H9 (cell line): ENCODE data around the gene PRDM5. TPM values are rescaled to one million over a fixed set of nuclear protein-coding genes. Genes with fewer than 3 reads are reported as not detected.

Experiments
- DNase-seq: peaks from one replicate; pipeline ENCODE4 v3.0.0-alpha.2; 2017
- H2AFZ ChIP-seq: one replicate; pipeline ENCODE4 v1.6.1; 2013; ENCODE audit warnings: mild to moderate bottlenecking, low read length, control low read depth, moderate library complexity
- H2AK5ac ChIP-seq: 2 replicates; pipeline ENCODE4 v1.6.1; 2013; ENCODE audit warnings: low read length, control low read depth, mixed read lengths; ENCODE audit not compliant: insufficient read length
- H2BK120ac ChIP-seq: one replicate; pipeline ENCODE4 v1.6.1; 2013; ENCODE audit warnings: low read depth, mild to moderate bottlenecking, low read length, control low read depth, inconsistent platforms; ENCODE audit not compliant: poor library complexity, severe bottlenecking
- H2BK12ac ChIP-seq: 2 replicates; pipeline ENCODE4 v1.6.1; 2013; ENCODE audit warnings: low read length, control low read depth, mixed read lengths, low read depth; ENCODE audit not compliant: insufficient read length
- H2BK15ac ChIP-seq: 2 replicates; pipeline ENCODE4 v1.6.1; 2013; ENCODE audit warnings: low read depth, low read length, control low read depth
- H2BK20ac ChIP-seq: one replicate; pipeline ENCODE4 v1.6.1; 2013; ENCODE audit warnings: low read depth, mild to moderate bottlenecking, low read length, control low read depth, inconsistent platforms; ENCODE audit not compliant: poor library complexity, severe bottlenecking
- H2BK5ac ChIP-seq: 2 replicates; pipeline ENCODE4 v1.6.1; 2013; ENCODE audit warnings: low read length, control low read depth, mixed read lengths; ENCODE audit not compliant: insufficient read length
- H3K14ac ChIP-seq: 2 replicates; pipeline ENCODE4 v1.6.1; 2013; ENCODE audit warnings: low read length, control low read depth; ENCODE audit not compliant: insufficient read depth
- H3K18ac ChIP-seq: 2 replicates; pipeline ENCODE4 v1.6.1; 2013; ENCODE audit warnings: low read depth, mild to moderate bottlenecking, mixed read lengths, low read length, control low read depth; ENCODE audit not compliant: insufficient read length
- H3K23ac ChIP-seq: 2 replicates; pipeline ENCODE4 v1.6.1; 2013; ENCODE audit warnings: low read length, control low read depth, mixed read lengths, low read depth; ENCODE audit not compliant: insufficient read length
- H3K23me2 ChIP-seq: 2 replicates; pipeline ENCODE4 v1.6.1; 2013; ENCODE audit warnings: low read depth, mild to moderate bottlenecking, mixed read lengths, low read length, control low read depth; ENCODE audit not compliant: insufficient read length, poor library complexity, severe bottlenecking
- H3K27ac ChIP-seq: 2 replicates; pipeline ENCODE4 v1.5.1; 2013; ENCODE audit warnings: low read length, control low read depth, mixed read lengths, low read depth; ENCODE audit not compliant: insufficient read length
- H3K27me3 ChIP-seq: 2 replicates; pipeline ENCODE4 v1.6.1; 2013; ENCODE audit warnings: low read length, control low read depth, inconsistent platforms; ENCODE audit not compliant: insufficient read depth
- H3K4ac ChIP-seq: 2 replicates; pipeline ENCODE4 v1.6.1; 2013; ENCODE audit warnings: low read depth, mild to moderate bottlenecking, control low read depth, inconsistent platforms, low read length, moderate library complexity
- H3K4me1 ChIP-seq: 2 replicates; pipeline ENCODE4 v1.6.1; 2013; ENCODE audit warnings: low read length, control low read depth, inconsistent platforms; ENCODE audit not compliant: insufficient read depth
- H3K4me2 ChIP-seq: 2 replicates; pipeline ENCODE4 v1.6.1; 2013; ENCODE audit warnings: low read length, control low read depth, mixed read lengths; ENCODE audit not compliant: insufficient read length, insufficient read depth
- H3K56ac ChIP-seq: 2 replicates; pipeline ENCODE4 v1.6.1; 2013; ENCODE audit warnings: low read depth, mild to moderate bottlenecking, mixed read lengths, low read length, control low read depth; ENCODE audit not compliant: insufficient read length
- H3K79me1 ChIP-seq: 2 replicates; pipeline ENCODE4 v1.6.1; 2013; ENCODE audit warnings: low read depth, mild to moderate bottlenecking, moderate library complexity, low read length, control low read depth, inconsistent platforms; ENCODE audit not compliant: insufficient read depth, poor library complexity, severe bottlenecking
- H3K79me2 ChIP-seq: 2 replicates; pipeline ENCODE4 v1.6.1; 2013; ENCODE audit warnings: low read length, control low read depth, inconsistent platforms; ENCODE audit not compliant: insufficient read depth
- H3K9ac ChIP-seq: 2 replicates; pipeline ENCODE4 v1.6.1; 2013; ENCODE audit warnings: low read length, control low read depth, mixed read lengths; ENCODE audit not compliant: insufficient read length; ENCODE audit errors: extremely low read depth
- H3K9me3 ChIP-seq: one replicate; pipeline ENCODE4 v1.6.1; 2013; ENCODE audit warnings: low read depth, low read length, inconsistent platforms; ENCODE audit not compliant: control insufficient read depth
- H3T11ph ChIP-seq: one replicate; pipeline ENCODE4 v1.6.1; 2013; ENCODE audit warnings: mild to moderate bottlenecking, low read length, control low read depth, inconsistent platforms
- H4K20me1 ChIP-seq: one replicate; pipeline ENCODE4 v1.6.1; 2013; ENCODE audit not compliant: control insufficient read depth, insufficient read length, insufficient read depth
- H4K5ac ChIP-seq: 2 replicates; pipeline ENCODE4 v1.6.1; 2013; ENCODE audit warnings: low read depth, mild to moderate bottlenecking, mixed read lengths, low read length, control low read depth; ENCODE audit not compliant: insufficient read length
- H4K8ac ChIP-seq: replicated peaks from 2 replicates; pipeline ENCODE4 v1.6.1; 2013; ENCODE audit warnings: low read length, control low read depth, mixed read lengths, low read depth; ENCODE audit not compliant: insufficient read length
- H4K91ac ChIP-seq: 2 replicates; pipeline ENCODE4 v1.6.1; 2013; ENCODE audit warnings: low read depth, mild to moderate bottlenecking, moderate library complexity, mixed read lengths, low read length, control low read depth; ENCODE audit not compliant: insufficient read length
- H3K27ac Mint-ChIP-seq, 3 experiments: 2 replicates in 2 of 3; 3 replicates in 1 of 3; pipeline ENCODE4 v1.8.0; 2020 to 2021; ENCODE audit warnings: mixed read lengths in 3 of 3, mild to moderate bottlenecking in 1 of 3, moderate library complexity in 1 of 3
- H3K27me3 Mint-ChIP-seq: 2 replicates; pipeline ENCODE4 v1.8.0; 2021; ENCODE audit warnings: low read depth, mild to moderate bottlenecking, moderate library complexity, mixed read lengths
- H3K36me3 Mint-ChIP-seq, 3 experiments: 2 replicates in 2 of 3; 3 replicates in 1 of 3; pipeline ENCODE4 v1.8.0; 2020 to 2021; ENCODE audit warnings: low read depth in 3 of 3, mixed read lengths in 3 of 3; ENCODE audit not compliant: insufficient read depth in 1 of 3
- H3K4me1 Mint-ChIP-seq, 2 experiments: 2 replicates each; pipeline ENCODE4 v1.8.0; 2020; ENCODE audit warnings: mixed read lengths in 2 of 2
- H3K4me3 Mint-ChIP-seq, 2 experiments: 2 replicates in 1 of 2; 3 replicates in 1 of 2; pipeline ENCODE4 v1.8.0; 2020 to 2021; ENCODE audit warnings: mild to moderate bottlenecking in 2 of 2, mixed read lengths in 2 of 2, moderate library complexity in 1 of 2
- H3K9me3 Mint-ChIP-seq, 2 experiments: 2 replicates in 1 of 2; 3 replicates in 1 of 2; pipeline ENCODE4 v1.8.0; 2020; ENCODE audit warnings: mild to moderate bottlenecking in 2 of 2, mixed read lengths in 2 of 2, moderate library complexity in 1 of 2
- WGBS: extraction: QIAGEN DNeasy Blood & Tissue Kit; methylation state at CpG from one replicate; pipeline ENCODE4 v1.1.7; 2013; ENCODE audit warnings: missing lambda C conversion rate, low lambda C conversion rate, mixed read lengths; ENCODE audit not compliant: insufficient read length; ENCODE audit errors: extremely low coverage; 5-methylcytosine and 5-hydroxymethylcytosine counted together
- total RNA-seq: library from RNA; stranded (reverse); gene quantifications from 2 replicates; pipeline ENCODE4 v1.2.1, GENCODE V29; 2021
- TF ChIP-seq, protein P1 (sequence below): fragments of 200-600 bp; sonication (generic); conservative IDR thresholded peaks from 3 replicates; pipeline ENCODE4 v1.8.0; 2021; ENCODE audit warnings: antibody characterized with exemption, mild to moderate bottlenecking

PRDM5 gene
- total RNA-seq, 1 experiment from 2014 or later, result 21.7 TPM

DNA sequence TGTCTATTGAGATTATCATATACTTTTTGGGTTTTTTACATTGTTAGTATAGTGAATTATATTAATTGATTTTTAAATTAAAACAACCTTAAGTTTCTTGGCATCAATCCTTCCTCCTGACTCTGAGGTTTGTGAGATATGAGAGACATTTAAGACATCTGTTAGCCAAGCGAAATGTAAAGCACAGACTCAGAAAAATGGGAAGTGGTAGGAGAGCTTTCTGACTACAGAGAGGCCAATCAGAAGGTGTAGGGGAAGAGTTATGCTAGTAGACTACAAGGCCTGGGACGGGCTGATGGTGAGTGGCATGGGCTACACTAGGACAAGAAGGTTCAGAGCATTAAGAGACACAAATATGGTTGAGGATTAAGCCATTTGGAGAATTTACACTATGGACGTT lies 255.4 kb downstream of the PRDM5 start:
- WGBS, result no CpG with 5 or more reads among the region's 3 CpGs
- no peak overlapping the region for H4K8ac ChIP-seq
- no peaks in the 10 kb centered on the region for H4K20me1 ChIP-seq
- no peak overlapping the region for H2BK20ac ChIP-seq
- no peak overlapping the region for H2AK5ac ChIP-seq
- H4K5ac ChIP-seq, result no peak overlapping the region
- no peak overlapping the region for H2BK120ac ChIP-seq
- no peak overlapping the region for H3K27ac ChIP-seq
- H2AFZ ChIP-seq, result no peak overlapping the region
- H3K4me2 ChIP-seq, result no peak overlapping the region
- no peak overlapping the region for H3K23ac ChIP-seq
- H3K36me3 Mint-ChIP-seq, result peaks cover 0 to 13% (median under 1%) of the 10 kb centered on the region in 3 experiments; a peak in 4 of 7 replicates
- peaks cover 3 to 5% of the 10 kb centered on the region in 2 experiments for H3K9me3 Mint-ChIP-seq
- H3K4me3 Mint-ChIP-seq, result no peak overlapping the region
- no peak overlapping the region for H4K91ac ChIP-seq
- no peak overlapping the region for H2BK12ac ChIP-seq
- no peak overlapping the region for H3K56ac ChIP-seq
- H3K9ac ChIP-seq, result no peak overlapping the region
- TF ChIP-seq, protein P1, sequence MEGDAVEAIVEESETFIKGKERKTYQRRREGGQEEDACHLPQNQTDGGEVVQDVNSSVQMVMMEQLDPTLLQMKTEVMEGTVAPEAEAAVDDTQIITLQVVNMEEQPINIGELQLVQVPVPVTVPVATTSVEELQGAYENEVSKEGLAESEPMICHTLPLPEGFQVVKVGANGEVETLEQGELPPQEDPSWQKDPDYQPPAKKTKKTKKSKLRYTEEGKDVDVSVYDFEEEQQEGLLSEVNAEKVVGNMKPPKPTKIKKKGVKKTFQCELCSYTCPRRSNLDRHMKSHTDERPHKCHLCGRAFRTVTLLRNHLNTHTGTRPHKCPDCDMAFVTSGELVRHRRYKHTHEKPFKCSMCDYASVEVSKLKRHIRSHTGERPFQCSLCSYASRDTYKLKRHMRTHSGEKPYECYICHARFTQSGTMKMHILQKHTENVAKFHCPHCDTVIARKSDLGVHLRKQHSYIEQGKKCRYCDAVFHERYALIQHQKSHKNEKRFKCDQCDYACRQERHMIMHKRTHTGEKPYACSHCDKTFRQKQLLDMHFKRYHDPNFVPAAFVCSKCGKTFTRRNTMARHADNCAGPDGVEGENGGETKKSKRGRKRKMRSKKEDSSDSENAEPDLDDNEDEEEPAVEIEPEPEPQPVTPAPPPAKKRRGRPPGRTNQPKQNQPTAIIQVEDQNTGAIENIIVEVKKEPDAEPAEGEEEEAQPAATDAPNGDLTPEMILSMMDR, result no peak
- no peak overlapping the region for H3T11ph ChIP-seq
- H3K4ac ChIP-seq, result no peak overlapping the region
- no peaks in the 10 kb centered on the region for H3K4me1 ChIP-seq
- no peaks in the 10 kb centered on the region for H3K27me3 Mint-ChIP-seq
- H3K23me2 ChIP-seq, result no peaks in the 10 kb centered on the region
- H2BK5ac ChIP-seq, result no peak overlapping the region
- H3K79me1 ChIP-seq, result no peaks in the 10 kb centered on the region
- H3K27ac Mint-ChIP-seq, result no peak overlapping the region
- H3K9me3 ChIP-seq, result no peaks in the 10 kb centered on the region
- no peaks in the 10 kb centered on the region for H3K79me2 ChIP-seq
- H3K4me1 Mint-ChIP-seq, result peaks cover 9 to 11% of the 10 kb centered on the region in 2 experiments
- H2BK15ac ChIP-seq, result no peak overlapping the region
- H3K18ac ChIP-seq, result no peak overlapping the region
- DNase-seq, result no peak
- no peak overlapping the region for H3K14ac ChIP-seq
- H3K27me3 ChIP-seq, result no peaks in the 10 kb centered on the region; the same call in 1 of the 2 replicates
